OCI-LY1 (cell line): ENCODE measurements around the gene CRYGN.

Source experiments
- H2AFZ ChIP-seq: fragments of 200-600 bp; sonication (generic), shearing (Covaris generic); 2 replicates; pipeline ENCODE4 v1.6.0; 2014; ENCODE audit warnings: antibody characterized with exemption, mild to moderate bottlenecking, low read length
- H3F3A ChIP-seq: fragments of 200-600 bp; sonication (generic), shearing (Covaris generic); 2 replicates; pipeline ENCODE4 v1.6.0; 2014; ENCODE audit warnings: mild to moderate bottlenecking, antibody characterized with exemption, low read length, moderate library complexity; ENCODE audit not compliant: insufficient read depth
- H3K27ac ChIP-seq: fragments of 200-600 bp; sonication (generic); 2 replicates; pipeline ENCODE4 v1.5.1; 2014; ENCODE audit warnings: low read length, mixed run types, mild to moderate bottlenecking, low read depth; ENCODE audit not compliant: poor library complexity, severe bottlenecking
- H3K27me3 ChIP-seq: fragments of 200-600 bp; sonication (generic); 2 replicates; pipeline ENCODE4 v1.6.0; 2014; ENCODE audit warnings: antibody characterized with exemption, mild to moderate bottlenecking, low read length, moderate library complexity; ENCODE audit not compliant: insufficient read depth
- H3K36me3 ChIP-seq: fragments of 200-600 bp; sonication (generic); 2 replicates; pipeline ENCODE4 v1.6.1; 2014; ENCODE audit warnings: mild to moderate bottlenecking, antibody characterized with exemption, low read length, moderate library complexity, mixed read lengths; ENCODE audit not compliant: insufficient read depth
- H3K4me1 ChIP-seq: fragments of 200-600 bp; sonication (generic); 2 replicates; pipeline ENCODE4 v1.5.1; 2014; ENCODE audit warnings: mild to moderate bottlenecking, low read length, moderate library complexity; ENCODE audit not compliant: insufficient read depth, severe bottlenecking
- H3K4me2 ChIP-seq: fragments of 200-600 bp; sonication (generic), shearing (Covaris generic); 2 replicates; pipeline ENCODE4 v1.6.1; 2014; ENCODE audit warnings: low read length
- H3K4me3 ChIP-seq: fragments of 200-600 bp; sonication (generic); 2 replicates; pipeline ENCODE4 v1.5.1; 2014; ENCODE audit warnings: low read length, low read depth, mild to moderate bottlenecking, mixed read lengths; ENCODE audit not compliant: poor library complexity, severe bottlenecking
- H3K79me2 ChIP-seq: fragments of 200-600 bp; shearing (Covaris generic); 2 replicates; pipeline ENCODE4 v1.6.1; 2016; ENCODE audit warnings: mixed run types, low read length, mixed read lengths; ENCODE audit not compliant: insufficient read depth
- H3K9ac ChIP-seq: fragments of 200-600 bp; sonication (generic), shearing (Covaris generic); 2 replicates; pipeline ENCODE4 v1.6.1; 2014; ENCODE audit warnings: mild to moderate bottlenecking, low read length, mixed read lengths
- H3K9me2 ChIP-seq: fragments of 200-600 bp; sonication (generic), shearing (Covaris generic); 2 replicates; pipeline ENCODE4 v1.6.1; 2014; ENCODE audit warnings: low read depth, mild to moderate bottlenecking, low read length, mixed read lengths
- H3K9me3 ChIP-seq: fragments of 200-600 bp; shearing (Covaris generic); 2 replicates; pipeline ENCODE4 v1.6.1; 2014; ENCODE audit warnings: low read length, mixed read lengths
- H4K20me1 ChIP-seq: fragments of 200-600 bp; sonication (generic), shearing (Covaris generic); 2 replicates; pipeline ENCODE4 v1.6.0; 2016; ENCODE audit warnings: mild to moderate bottlenecking, low read length; ENCODE audit not compliant: insufficient read depth
- EZH2 ChIP-seq: fragments of 200-600 bp; sonication (generic), shearing (Covaris generic); IDR thresholded peaks from 2 replicates; pipeline ENCODE4 v1.8.0; 2017; ENCODE audit warnings: borderline replicate concordance, mixed run types, mild to moderate bottlenecking, antibody characterized with exemption, low read length, moderate library complexity, mixed read lengths
- TF ChIP-seq, protein P1 (sequence below): fragments of 200-600 bp; sonication (generic), shearing (Covaris generic); IDR thresholded peaks from 2 replicates; pipeline ENCODE4 v1.5.1; 2017; ENCODE audit warnings: mild to moderate bottlenecking, antibody characterized with exemption, low read length, moderate library complexity, mixed read lengths

CRYGN gene

DNA sequence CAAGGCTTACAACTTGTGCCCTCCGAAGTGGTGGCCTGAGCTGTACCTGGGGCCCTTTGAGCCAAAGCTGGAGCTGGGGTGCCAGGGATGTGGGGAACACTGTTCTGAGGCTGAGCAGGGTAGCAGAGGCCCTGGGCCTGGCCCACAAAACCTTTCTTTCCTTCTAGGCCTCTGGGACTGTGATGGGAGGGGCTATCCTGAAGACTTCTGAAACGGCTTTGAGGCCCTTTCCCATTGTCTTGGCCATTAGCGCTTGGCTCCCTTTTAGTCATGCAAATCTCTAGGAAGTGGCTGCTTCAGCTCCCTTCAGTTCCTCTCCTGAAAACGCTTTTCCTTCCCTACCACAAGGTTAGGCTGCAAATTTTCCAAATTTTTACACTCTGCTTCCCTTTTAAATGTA lies 16.8 kb upstream of the CRYGN start:
- Histone ChIP-seq H3K27ac (no peak overlapping the region), H3K4me3 (no peak overlapping the region), H3F3A (no peaks in the 10 kb centered on the region), H3K9ac (no peak overlapping the region), H3K36me3 (no peaks in the 10 kb centered on the region), H3K9me2 (no peaks in the 10 kb centered on the region), H3K79me2 (no peaks in the 10 kb centered on the region), H3K9me3 (0 out of 2 replicates have a peak, but pooled peaks cover 6% of the 10 kb centered on the region), H2AFZ (no peak overlapping the region), H3K27me3 (peaks cover 20% of the 10 kb centered on the region; the same call in 1 of the 2 replicates), H3K4me1 (no peaks in the 10 kb centered on the region), H4K20me1 (no peaks in the 10 kb centered on the region), H3K4me2 (no peak overlapping the region)
- no peak for TF ChIP-seq EZH2
- TF ChIP-seq, protein P1, sequence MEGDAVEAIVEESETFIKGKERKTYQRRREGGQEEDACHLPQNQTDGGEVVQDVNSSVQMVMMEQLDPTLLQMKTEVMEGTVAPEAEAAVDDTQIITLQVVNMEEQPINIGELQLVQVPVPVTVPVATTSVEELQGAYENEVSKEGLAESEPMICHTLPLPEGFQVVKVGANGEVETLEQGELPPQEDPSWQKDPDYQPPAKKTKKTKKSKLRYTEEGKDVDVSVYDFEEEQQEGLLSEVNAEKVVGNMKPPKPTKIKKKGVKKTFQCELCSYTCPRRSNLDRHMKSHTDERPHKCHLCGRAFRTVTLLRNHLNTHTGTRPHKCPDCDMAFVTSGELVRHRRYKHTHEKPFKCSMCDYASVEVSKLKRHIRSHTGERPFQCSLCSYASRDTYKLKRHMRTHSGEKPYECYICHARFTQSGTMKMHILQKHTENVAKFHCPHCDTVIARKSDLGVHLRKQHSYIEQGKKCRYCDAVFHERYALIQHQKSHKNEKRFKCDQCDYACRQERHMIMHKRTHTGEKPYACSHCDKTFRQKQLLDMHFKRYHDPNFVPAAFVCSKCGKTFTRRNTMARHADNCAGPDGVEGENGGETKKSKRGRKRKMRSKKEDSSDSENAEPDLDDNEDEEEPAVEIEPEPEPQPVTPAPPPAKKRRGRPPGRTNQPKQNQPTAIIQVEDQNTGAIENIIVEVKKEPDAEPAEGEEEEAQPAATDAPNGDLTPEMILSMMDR, result no peak

DNA sequence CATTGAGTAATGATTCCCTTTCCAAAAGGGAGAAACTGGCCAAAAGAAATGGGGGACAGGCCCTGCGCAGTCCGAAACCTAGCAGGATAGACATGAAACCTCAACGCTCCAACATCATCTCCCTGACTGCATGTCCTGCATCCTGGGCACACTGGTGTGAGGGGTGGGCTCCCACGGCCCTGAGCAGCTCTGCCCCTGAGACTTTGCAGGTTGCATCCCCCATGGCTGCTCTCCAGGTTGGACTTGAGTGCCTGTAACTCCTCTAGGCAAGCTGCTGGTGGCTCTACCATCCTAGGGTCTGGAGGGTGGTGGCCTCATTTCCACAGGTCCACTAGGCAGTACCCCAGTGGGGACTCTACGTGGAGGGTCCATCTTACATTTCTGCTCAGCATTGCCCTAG lies 16.3 kb upstream of the CRYGN start:
- Histone ChIP-seq H4K20me1 (no peaks in the 10 kb centered on the region), H3K4me3 (no peak overlapping the region), H3K27ac (no peak overlapping the region), H3K4me2 (no peak overlapping the region), H3K9me3 (0 out of 2 replicates have a peak, but pooled peaks cover 4% of the 10 kb centered on the region), H3F3A (no peaks in the 10 kb centered on the region), H3K27me3 (peaks cover 20% of the 10 kb centered on the region; the same call in 1 of the 2 replicates), H3K4me1 (no peaks in the 10 kb centered on the region), H3K9me2 (no peaks in the 10 kb centered on the region), H2AFZ (no peak overlapping the region), H3K79me2 (no peaks in the 10 kb centered on the region), H3K9ac (no peak overlapping the region), H3K36me3 (no peaks in the 10 kb centered on the region)
- TF ChIP-seq, protein P1, result no peak
- no peak for TF ChIP-seq EZH2

DNA sequence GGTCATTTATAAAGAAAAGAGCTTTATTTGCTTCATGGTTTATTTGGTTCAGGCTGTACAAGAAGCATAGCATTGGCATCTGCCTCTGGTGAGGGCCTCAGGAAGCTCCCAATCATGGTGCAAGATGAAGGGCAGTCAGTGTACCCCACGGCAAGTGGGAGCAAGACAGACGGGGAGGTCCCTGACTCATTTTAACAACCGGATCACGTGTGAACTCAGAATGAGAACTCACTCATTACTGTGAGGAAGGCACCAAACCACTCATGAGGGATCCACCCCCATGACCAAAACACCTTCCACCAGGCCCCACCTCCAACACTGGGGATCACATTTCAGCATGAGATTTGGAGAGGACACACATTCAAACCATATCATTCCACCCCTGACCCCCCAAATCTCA lies 15.7 kb upstream of the CRYGN start:
- Histone ChIP-seq H3K79me2 (no peaks in the 10 kb centered on the region), H3K27me3 (peaks cover 20% of the 10 kb centered on the region; the same call in 1 of the 2 replicates), H4K20me1 (no peaks in the 10 kb centered on the region), H3K27ac (no peak overlapping the region), H2AFZ (no peak overlapping the region), H3K9ac (no peak overlapping the region), H3F3A (no peaks in the 10 kb centered on the region), H3K4me3 (no peak overlapping the region), H3K36me3 (no peaks in the 10 kb centered on the region), H3K9me3 (0 out of 2 replicates have a peak, but pooled peaks cover 4% of the 10 kb centered on the region), H3K4me1 (no peaks in the 10 kb centered on the region), H3K9me2 (no peaks in the 10 kb centered on the region), H3K4me2 (no peak overlapping the region)
- TF ChIP-seq, protein P1, result no peak
- no peak for TF ChIP-seq EZH2
